Measurements from ENCODE around the gene VPS9D1. TPM values are rescaled to one million over a fixed set of nuclear protein-coding genes. Genes with fewer than 3 reads are reported as not detected.
"Not testable (repeated sequence)": the region's sequence is repeated elsewhere in the genome, so short reads cannot be mapped to it uniquely, and the experiment has no call there.

Gene VPS9D1
- total RNA-seq, 2 donors from 2014 or later, result 18.8 to 23.2 TPM

- ATAC-seq (no peak), DNase-seq (no peak)
- H3K4me1 Mint-ChIP-seq, result peaks cover 9% of the 10 kb centered on the region
- no peaks in the 10 kb centered on the region for H3K27me3 Mint-ChIP-seq
- no peak overlapping the region for H3K4me3 Mint-ChIP-seq
- H3K36me3 Mint-ChIP-seq (ENCODE audit: low read depth), result no peaks in the 10 kb centered on the region
- H3K27ac Mint-ChIP-seq, result no peak overlapping the region
- no peaks in the 10 kb centered on the region for H3K9me3 ChIP-seq (ENCODE audit: control insufficient read depth, low read length, poor library complexity, severe bottlenecking)
These were observed 29.3 kb downstream of the VPS9D1 start for GRCh38 chr16:89691231-89691985.

GRCh38 chr16:89690392-89690901 lies 30.3 kb downstream of the VPS9D1 start:
- DNase-seq (no peak), ATAC-seq (no peak)
- Mint-ChIP-seq H3K27me3 (no peaks in the 10 kb centered on the region), H3K4me1 (peaks cover 11% of the 10 kb centered on the region), H3K36me3 (ENCODE audit: low read depth) (no peaks in the 10 kb centered on the region), H3K27ac (peak overlapping the region; percentile 21), H3K4me3 (no peak overlapping the region)
- H3K9me3 ChIP-seq (ENCODE audit: control insufficient read depth, low read length, poor library complexity, severe bottlenecking), result no peaks in the 10 kb centered on the region

GRCh38 chr16:89689621-89690020 lies 31.1 kb downstream of the VPS9D1 start:
- not testable (repeated sequence) for ATAC-seq; H3K36me3 Mint-ChIP-seq (ENCODE audit: low read depth); H3K27me3 Mint-ChIP-seq; H3K4me3 Mint-ChIP-seq; H3K9me3 ChIP-seq (ENCODE audit: control insufficient read depth, low read length, poor library complexity, severe bottlenecking); H3K4me1 Mint-ChIP-seq; H3K27ac Mint-ChIP-seq; DNase-seq

GRCh38 chr16:89689142-89689541 lies 31.6 kb downstream of the VPS9D1 start:
- no peak for DNase-seq
- Mint-ChIP-seq H3K27me3 (no peaks in the 10 kb centered on the region), H3K27ac (no peak overlapping the region), H3K36me3 (ENCODE audit: low read depth) (no peaks in the 10 kb centered on the region), H3K4me1 (peaks cover 9% of the 10 kb centered on the region), H3K4me3 (no peak overlapping the region)
- ATAC-seq, result no peak
- no peaks in the 10 kb centered on the region for H3K9me3 ChIP-seq (ENCODE audit: control insufficient read depth, low read length, poor library complexity, severe bottlenecking)

- no peaks in the 10 kb centered on the region for H3K9me3 ChIP-seq (ENCODE audit: control insufficient read depth, low read length, poor library complexity, severe bottlenecking)
- Mint-ChIP-seq H3K4me3 (no peak overlapping the region), H3K4me1 (peaks cover 9% of the 10 kb centered on the region), H3K27ac (no peak overlapping the region), H3K27me3 (no peaks in the 10 kb centered on the region), H3K36me3 (ENCODE audit: low read depth) (no peaks in the 10 kb centered on the region)
- ATAC-seq (no peak), DNase-seq (no peak)
These were observed 32.3 kb downstream of the VPS9D1 start for GRCh38 chr16:89688395-89688794.

GRCh38 chr16:89687092-89687940 lies 33.4 kb downstream of the VPS9D1 start:
- ATAC-seq (peak; percentile 44), DNase-seq (no peak)
- Mint-ChIP-seq H3K27me3 (no peaks in the 10 kb centered on the region), H3K36me3 (ENCODE audit: low read depth) (no peaks in the 10 kb centered on the region), H3K4me3 (peak overlapping the region; percentile 96), H3K27ac (peak overlapping the region; percentile 78), H3K4me1 (peaks cover 9% of the 10 kb centered on the region)
- no peaks in the 10 kb centered on the region for H3K9me3 ChIP-seq (ENCODE audit: control insufficient read depth, low read length, poor library complexity, severe bottlenecking)

- peak; percentile 90 for ATAC-seq
- no peaks in the 10 kb centered on the region for H3K36me3 Mint-ChIP-seq (ENCODE audit: low read depth)
- no peaks in the 10 kb centered on the region for H3K9me3 ChIP-seq (ENCODE audit: control insufficient read depth, low read length, poor library complexity, severe bottlenecking)
- H3K4me3 Mint-ChIP-seq, result peak within 1 kb of the TSS; percentile 96
- H3K27ac Mint-ChIP-seq, result peak within 1 kb of the TSS; percentile 78
- DNase-seq, result peak; percentile 84 to 89 (median 87)
- no peaks in the 10 kb centered on the region for H3K27me3 Mint-ChIP-seq
- peaks cover 9% of the 10 kb centered on the region for H3K4me1 Mint-ChIP-seq
These were observed 34.1 kb downstream of the VPS9D1 start, which contains the start of gene CDK10 for GRCh38 chr16:89686520-89687091. CDK10 (plus strand) TSS chr16:89686689; CDS start chr16:89686711, 22 bp downstream.

GRCh38 chr16:89685916-89686315 lies 34.8 kb downstream of the VPS9D1 start:
- H3K4me1 Mint-ChIP-seq, result peaks cover 9% of the 10 kb centered on the region
- H3K27ac Mint-ChIP-seq, result peak overlapping the region; percentile 78
- ATAC-seq, result no peak
- no peak for DNase-seq
- no peaks in the 10 kb centered on the region for H3K27me3 Mint-ChIP-seq
- no peaks in the 10 kb centered on the region for H3K9me3 ChIP-seq (ENCODE audit: control insufficient read depth, low read length, poor library complexity, severe bottlenecking)
- H3K36me3 Mint-ChIP-seq (ENCODE audit: low read depth), result no peaks in the 10 kb centered on the region
- H3K4me3 Mint-ChIP-seq, result peak overlapping the region; percentile 96

- no peak for DNase-seq
- Mint-ChIP-seq H3K4me1 (no peaks in the 10 kb centered on the region), H3K27ac (no peak overlapping the region), H3K4me3 (no peak overlapping the region), H3K36me3 (ENCODE audit: low read depth) (no peaks in the 10 kb centered on the region), H3K27me3 (no peaks in the 10 kb centered on the region)
- no peak for ATAC-seq
- H3K9me3 ChIP-seq (ENCODE audit: control insufficient read depth, low read length, poor library complexity, severe bottlenecking), result no peaks in the 10 kb centered on the region
These were observed 42.4 kb downstream of the VPS9D1 start for GRCh38 chr16:89678258-89678657.

- H3K9me3 ChIP-seq (ENCODE audit: control insufficient read depth, low read length, poor library complexity, severe bottlenecking), result no peaks in the 10 kb centered on the region
- Mint-ChIP-seq H3K27ac (no peak overlapping the region), H3K36me3 (ENCODE audit: low read depth) (no peaks in the 10 kb centered on the region), H3K4me3 (no peak overlapping the region), H3K4me1 (no peaks in the 10 kb centered on the region), H3K27me3 (no peaks in the 10 kb centered on the region)
- ATAC-seq, result no peak
- no peak for DNase-seq
These were observed 48.3 kb downstream of the VPS9D1 start for GRCh38 chr16:89672177-89672941.

GRCh38 chr16:89671565-89671964 lies 49.1 kb downstream of the VPS9D1 start:
- H3K27ac Mint-ChIP-seq; ATAC-seq; H3K4me3 Mint-ChIP-seq; H3K36me3 Mint-ChIP-seq (ENCODE audit: low read depth); H3K27me3 Mint-ChIP-seq; DNase-seq; H3K4me1 Mint-ChIP-seq; H3K9me3 ChIP-seq (ENCODE audit: control insufficient read depth, low read length, poor library complexity, severe bottlenecking): not testable (repeated sequence)

GRCh38 chr16:89670496-89671431 lies 49.9 kb downstream of the VPS9D1 start:
- no peak overlapping the region for H3K4me3 Mint-ChIP-seq
- H3K4me1 Mint-ChIP-seq, result no peaks in the 10 kb centered on the region
- H3K27ac Mint-ChIP-seq, result no peak overlapping the region
- no peaks in the 10 kb centered on the region for H3K27me3 Mint-ChIP-seq
- H3K9me3 ChIP-seq (ENCODE audit: control insufficient read depth, low read length, poor library complexity, severe bottlenecking), result no peaks in the 10 kb centered on the region
- H3K36me3 Mint-ChIP-seq (ENCODE audit: low read depth), result no peaks in the 10 kb centered on the region
- ATAC-seq, result no peak
- no peak for DNase-seq

Data from T-helper 17 cell (primary cell).